Left ventricle myocardium superior (tissue), 1 donor: ENCODE measurements around the gene ATAD2B. TPM values are rescaled to one million over a fixed set of nuclear protein-coding genes. Genes with fewer than 3 reads are reported as not detected.

Source experiments
- total RNA-seq: library from RNA; stranded (reverse); fragmentation: NEBNext Ultra II Directional; extraction: Animal tissue kit (Norgen Biotek cat#: 25700); gene quantifications from one replicate; pipeline ENCODE4 v1.2.1, GENCODE V29; 2021
- donor health status: DM: no; HTN: yes; CAD: no; lungs with severe emphysema.

The ATAD2B gene
- total RNA-seq, 1 donor from 2014 or later = 6.9 TPM

Other genes starting within 250 kb of the ATAD2B start
- 20.5 TPM for gene UBXN2A, start 13.3 kb upstream of the ATAD2B start, total RNA-seq
- not detected for gene MFSD2B, start 83.0 kb upstream of the ATAD2B start, total RNA-seq
- gene WDCP, start 120.3 kb upstream of the ATAD2B start, total RNA-seq = 8.0 TPM
- gene FKBP1B, start 122.6 kb upstream of the ATAD2B start, total RNA-seq = 3.2 TPM
- 58.2 TPM for gene SF3B6, start 149.2 kb upstream of the ATAD2B start, total RNA-seq
- 13.3 TPM for gene TP53I3, start 157.7 kb upstream of the ATAD2B start, total RNA-seq
- 0.62 TPM for gene PFN4, start 196.2 kb upstream of the ATAD2B start, total RNA-seq
- gene FAM228B, start 196.3 kb upstream of the ATAD2B start, total RNA-seq = 27.3 TPM
- 0.15 TPM for gene FAM228A, start 247.9 kb upstream of the ATAD2B start, total RNA-seq